ENCODE data around the gene RAPGEF5.

The RAPGEF5 gene

GRCh38 chr7:22178735-22179134 is 178.2 kb downstream of the RAPGEF5 start:
- Histone ChIP-seq H3K9me3 (replicated peaks; ENCODE audit: insufficient read depth, low read length) (no peaks in the 10 kb centered on the region), H3K79me2 (ENCODE audit: low read length) (no peaks in the 10 kb centered on the region), H3K27ac (ENCODE audit: low read length) (no peak overlapping the region), H4K20me1 (ENCODE audit: insufficient read depth, low read length) (no peaks in the 10 kb centered on the region), H3K9ac (ENCODE audit: low read length) (no peak overlapping the region), H3K9me2 (replicated peaks; ENCODE audit: insufficient read depth, low read length) (no peaks in the 10 kb centered on the region), H3F3A (ENCODE audit: insufficient read depth, low read length) (no peaks in the 10 kb centered on the region), H3K4me3 (ENCODE audit: low read length) (no peak overlapping the region), H3K4me1 (ENCODE audit: low read length) (peaks cover 4% of the 10 kb centered on the region; the same call in 1 of the 2 replicates), H2AFZ (ENCODE audit: low read length) (no peak overlapping the region), H3K36me3 (replicated peaks; ENCODE audit: insufficient read depth, low read length) (no peaks in the 10 kb centered on the region), H3K4me2 (ENCODE audit: low read depth, low read length) (no peak overlapping the region), H3K27me3 (replicated peaks; ENCODE audit: insufficient read depth, low read length) (no peaks in the 10 kb centered on the region)
- no peak for DNase-seq
- TF ChIP-seq CTCF (IDR thresholded peaks at IDR 0.05; ENCODE audit: low read length), result no peak
- no peak for TF ChIP-seq EZH2 (optimal IDR thresholded peaks at IDR 0.05; ENCODE audit: low read depth, low read length)
- TF ChIP-seq EZH2phosphoT487 (IDR thresholded peaks at IDR 0.05; ENCODE audit: low read length), result no peak

GRCh38 chr7:22176791-22177412 is 180.1 kb downstream of the RAPGEF5 start:
- Histone ChIP-seq H3K36me3 (replicated peaks; ENCODE audit: insufficient read depth, low read length) (no peaks in the 10 kb centered on the region), H3F3A (ENCODE audit: insufficient read depth, low read length) (no peaks in the 10 kb centered on the region), H3K4me1 (ENCODE audit: low read length) (no peaks in the 10 kb centered on the region), H2AFZ (ENCODE audit: low read length) (no peak overlapping the region), H4K20me1 (ENCODE audit: insufficient read depth, low read length) (no peaks in the 10 kb centered on the region), H3K4me3 (ENCODE audit: low read length) (no peak overlapping the region), H3K9ac (ENCODE audit: low read length) (no peak overlapping the region), H3K27me3 (replicated peaks; ENCODE audit: insufficient read depth, low read length) (no peaks in the 10 kb centered on the region), H3K4me2 (ENCODE audit: low read depth, low read length) (no peak overlapping the region), H3K27ac (ENCODE audit: low read length) (no peak overlapping the region), H3K9me3 (replicated peaks; ENCODE audit: insufficient read depth, low read length) (no peaks in the 10 kb centered on the region), H3K9me2 (replicated peaks; ENCODE audit: insufficient read depth, low read length) (no peaks in the 10 kb centered on the region), H3K79me2 (ENCODE audit: low read length) (no peaks in the 10 kb centered on the region)
- DNase-seq, result no peak
- no peak for TF ChIP-seq EZH2 (optimal IDR thresholded peaks at IDR 0.05; ENCODE audit: low read depth, low read length)
- no peak for TF ChIP-seq CTCF (IDR thresholded peaks at IDR 0.05; ENCODE audit: low read length)
- TF ChIP-seq EZH2phosphoT487 (IDR thresholded peaks at IDR 0.05; ENCODE audit: low read length), result no peak

- Histone ChIP-seq H3K9me3 (replicated peaks; ENCODE audit: insufficient read depth, low read length) (no peaks in the 10 kb centered on the region), H3K79me2 (ENCODE audit: low read length) (no peaks in the 10 kb centered on the region), H3K4me1 (ENCODE audit: low read length) (no peaks in the 10 kb centered on the region), H3F3A (ENCODE audit: insufficient read depth, low read length) (no peaks in the 10 kb centered on the region), H3K4me2 (ENCODE audit: low read depth, low read length) (no peak overlapping the region), H3K27me3 (replicated peaks; ENCODE audit: insufficient read depth, low read length) (no peaks in the 10 kb centered on the region), H3K27ac (ENCODE audit: low read length) (no peak overlapping the region), H3K9ac (ENCODE audit: low read length) (no peak overlapping the region), H3K4me3 (ENCODE audit: low read length) (no peak overlapping the region), H3K36me3 (replicated peaks; ENCODE audit: insufficient read depth, low read length) (no peaks in the 10 kb centered on the region), H3K9me2 (replicated peaks; ENCODE audit: insufficient read depth, low read length) (no peaks in the 10 kb centered on the region), H4K20me1 (ENCODE audit: insufficient read depth, low read length) (no peaks in the 10 kb centered on the region), H2AFZ (ENCODE audit: low read length) (no peak overlapping the region)
- no peak for DNase-seq
- TF ChIP-seq CTCF (IDR thresholded peaks at IDR 0.05; ENCODE audit: low read length) (no peak), EZH2 (optimal IDR thresholded peaks at IDR 0.05; ENCODE audit: low read depth, low read length) (no peak), EZH2phosphoT487 (IDR thresholded peaks at IDR 0.05; ENCODE audit: low read length) (no peak)
Measured at GRCh38 chr7:22174574-22174953, 182.4 kb downstream of the RAPGEF5 start.
